NT2/D1 (cell line): ENCODE results near the gene SOX15.

ENCODE experiments used
- SUZ12 ChIP-seq: IDR thresholded peaks from 2 replicates; pipeline ENCODE4 v1.6.1; 2011; ENCODE audit not compliant: insufficient read length, insufficient read depth; ENCODE audit errors: extremely low read depth
- YY1 ChIP-seq: IDR thresholded peaks from 2 replicates; pipeline ENCODE4 v1.6.1; 2011; ENCODE audit not compliant: insufficient read length, insufficient read depth
- ZNF274 ChIP-seq: IDR thresholded peaks from 2 replicates; pipeline ENCODE4 v1.6.1; 2011; ENCODE audit warnings: mild to moderate bottlenecking, low read depth, low read length

GRCh38 chr17:7575959-7576358, 13.9 kb downstream of the SOX15 start:
- TF ChIP-seq YY1 (no peak), SUZ12 (no peak), ZNF274 (no peak)
